GM18511 (cell line): ENCODE results near the gene TMTC2.
A peak's percentile ranks its signal among the peaks of the same experiment; 100 is the strongest.

Experiments
- ATAC-seq: cut with Tn5 transposase; IDR thresholded peaks from one replicate; pipeline ENCODE4 v1.9.1; 2021; ENCODE audit warnings: mild to moderate bottlenecking, moderate library complexity; ENCODE audit not compliant: unreplicated experiment

The TMTC2 gene

GRCh38 chr12:82686168-82687020, at the start of gene TMTC2:
TSS of gene TMTC2 (plus strand) at chr12:82686906.
- ATAC-seq, result peak; percentile 84

DNA sequence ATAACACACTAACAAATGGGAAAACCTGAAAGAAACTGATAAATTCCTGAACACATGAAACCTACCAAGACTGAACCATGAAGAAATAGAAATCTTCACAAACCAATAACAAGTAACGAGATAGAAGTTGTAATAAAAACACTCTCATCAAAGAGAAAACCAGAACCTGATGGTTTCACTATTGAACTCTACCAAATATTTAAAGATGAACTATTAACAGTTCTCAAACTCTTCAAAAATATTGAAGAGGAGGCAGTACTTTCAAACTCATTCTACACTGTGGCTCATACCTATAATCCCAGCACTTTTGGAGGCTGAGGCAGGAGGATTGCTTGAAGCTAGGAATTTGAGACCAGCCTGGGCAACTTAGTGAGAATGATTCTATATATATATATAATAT, 48.4 kb upstream of the TMTC2 start:
- ATAC-seq, result peak; percentile 62

- ATAC-seq, result no peak
Observed at GRCh38 chr12:82644896-82645295, 41.8 kb upstream of the TMTC2 start.

DNA sequence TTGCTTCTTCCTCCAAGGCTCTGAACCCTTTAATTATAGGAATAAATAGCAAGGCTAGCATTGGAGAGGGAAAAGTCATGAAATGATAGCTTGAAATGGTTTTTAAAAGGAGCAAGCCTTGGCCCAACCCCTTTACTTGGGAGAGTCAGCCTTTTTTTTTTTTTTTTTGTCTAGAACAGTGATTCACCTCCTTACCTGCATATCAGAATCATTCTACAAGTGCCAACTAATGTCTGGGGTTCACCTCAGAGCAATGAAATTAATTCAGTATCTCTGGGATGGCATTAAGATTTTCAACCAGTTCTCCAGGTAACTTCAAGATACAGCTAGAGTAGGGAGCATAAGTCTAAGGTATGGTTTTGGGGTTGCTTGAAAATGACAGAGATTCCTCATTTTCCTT, 41.3 kb upstream of the TMTC2 start:
- ATAC-seq, result no peak

GRCh38 chr12:82647853-82648252, 38.9 kb upstream of the TMTC2 start:
- no peak for ATAC-seq

- no peak for ATAC-seq
Observed at GRCh38 chr12:82648259-82648909, 38.3 kb upstream of the TMTC2 start.

- peak; percentile 92 for ATAC-seq
Observed at GRCh38 chr12:82650627-82651337, 35.9 kb upstream of the TMTC2 start.

- ATAC-seq, result no peak
Observed at GRCh38 chr12:82651489-82651888, 35.2 kb upstream of the TMTC2 start.

- ATAC-seq, result no peak
Observed at GRCh38 chr12:82652071-82652470, 34.6 kb upstream of the TMTC2 start.

DNA sequence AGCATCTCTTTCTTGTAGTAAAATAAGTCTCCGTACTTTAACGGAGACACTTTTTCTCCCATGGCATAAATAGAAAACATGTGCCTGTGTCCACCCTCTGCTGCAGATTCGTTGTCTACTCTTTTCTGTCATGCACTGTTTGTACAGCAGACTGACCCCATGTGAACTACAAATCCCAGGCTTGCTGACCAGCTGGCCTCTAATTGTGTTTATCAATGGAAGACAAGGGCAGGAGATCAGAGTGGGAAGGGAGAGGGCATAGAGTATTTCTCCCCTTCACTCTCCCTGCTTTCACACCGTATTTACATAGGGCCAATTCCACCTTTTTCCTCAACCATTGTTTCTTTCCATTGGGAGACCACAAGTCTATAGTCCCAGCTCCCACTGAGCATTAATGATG, 31.0 kb upstream of the TMTC2 start:
- ATAC-seq, result no peak

GRCh38 chr12:82659343-82660207, 27.1 kb upstream of the TMTC2 start:
- no peak for ATAC-seq

GRCh38 chr12:82660541-82661325, 26.0 kb upstream of the TMTC2 start:
- ATAC-seq, result no peak

- ATAC-seq, result no peak
Observed at GRCh38 chr12:82663893-82664292, 22.8 kb upstream of the TMTC2 start.

- peak; percentile 38 for ATAC-seq
Observed at GRCh38 chr12:82665142-82665923, 21.4 kb upstream of the TMTC2 start.

GRCh38 chr12:82666830-82667229, 19.9 kb upstream of the TMTC2 start:
- ATAC-seq, result no peak

GRCh38 chr12:82671673-82672195, 15.0 kb upstream of the TMTC2 start:
- ATAC-seq, result no peak

- no peak for ATAC-seq
Observed at GRCh38 chr12:82672811-82673495, 13.8 kb upstream of the TMTC2 start.

DNA sequence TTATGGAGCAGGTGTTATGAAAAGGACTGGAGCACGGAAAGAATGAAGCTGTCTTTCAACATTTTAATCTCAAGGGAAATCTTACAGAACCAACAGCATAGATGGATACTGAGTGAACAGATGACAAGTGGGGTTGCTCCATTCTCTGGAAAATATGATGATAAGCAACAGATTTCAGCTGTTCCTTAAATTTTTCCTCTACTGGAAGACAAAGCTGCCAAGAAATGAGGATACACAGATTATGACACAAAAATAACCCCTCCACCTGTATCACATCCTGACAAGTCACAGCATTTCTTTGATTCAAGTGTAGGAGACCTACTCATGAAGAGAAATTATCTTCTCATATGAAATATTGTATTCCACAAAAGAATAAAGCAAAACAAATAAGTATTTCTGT, 13.0 kb upstream of the TMTC2 start:
- no peak for ATAC-seq
